HG02759 (cell line): ENCODE measurements around the gene SH2D1B.
"Not testable (repeated sequence)": the region's sequence is repeated elsewhere in the genome, so short reads cannot be mapped to it uniquely, and the experiment has no call there.

ENCODE experiments used
- ATAC-seq: cut with Tn5 transposase; IDR thresholded peaks from one replicate; pipeline ENCODE4 v1.9.1; 2021; ENCODE audit warnings: mild to moderate bottlenecking, moderate library complexity; ENCODE audit not compliant: unreplicated experiment

Gene SH2D1B, protein sequence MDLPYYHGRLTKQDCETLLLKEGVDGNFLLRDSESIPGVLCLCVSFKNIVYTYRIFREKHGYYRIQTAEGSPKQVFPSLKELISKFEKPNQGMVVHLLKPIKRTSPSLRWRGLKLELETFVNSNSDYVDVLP

DNA sequence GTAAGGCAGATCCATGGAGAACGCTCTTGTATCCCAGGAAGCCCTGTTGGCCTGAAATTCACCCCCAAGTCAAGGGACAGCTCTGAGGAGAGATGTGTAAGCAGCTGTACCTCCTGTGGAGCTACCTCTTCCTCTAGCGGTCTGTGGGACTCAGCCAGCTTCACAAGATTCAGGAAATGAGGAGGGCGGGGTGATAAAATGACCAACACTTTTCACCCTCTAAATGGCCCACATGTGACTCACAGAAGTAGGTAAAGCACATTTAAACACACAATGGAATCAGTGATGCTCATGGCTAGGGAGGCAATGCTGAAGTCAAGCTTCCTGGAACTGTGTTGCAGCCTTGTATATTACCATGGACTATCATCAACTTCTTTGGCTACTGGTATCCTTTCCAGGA, at the start of gene SH2D1B:
TSS of gene SH2D1B (minus strand) at position 135 of the 400 bp plus-strand sequence. CDS start at position 15, 120 bp downstream.
- no peak for ATAC-seq

DNA sequence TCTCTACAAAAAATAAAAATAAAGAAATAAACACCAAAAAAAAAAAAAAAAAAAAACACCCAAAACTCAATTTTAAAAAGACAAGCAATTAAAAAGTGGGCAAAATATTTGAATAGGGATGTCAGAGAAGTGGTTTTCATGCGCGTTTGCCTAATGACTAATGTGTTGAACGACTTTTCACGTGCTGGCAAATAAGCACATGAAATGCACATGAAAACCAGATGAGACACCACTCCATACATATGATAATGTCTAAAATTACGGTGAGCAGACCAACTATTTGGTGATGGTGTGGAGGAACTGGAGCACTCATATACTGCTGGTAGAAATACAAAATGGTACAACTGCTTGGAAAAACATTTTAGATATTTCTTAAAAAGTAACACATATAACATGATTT, 46.3 kb upstream of the SH2D1B start:
- ATAC-seq = no peak

GRCh38 chr1:162456323-162456722, 44.4 kb upstream of the SH2D1B start:
- no peak for ATAC-seq

DNA sequence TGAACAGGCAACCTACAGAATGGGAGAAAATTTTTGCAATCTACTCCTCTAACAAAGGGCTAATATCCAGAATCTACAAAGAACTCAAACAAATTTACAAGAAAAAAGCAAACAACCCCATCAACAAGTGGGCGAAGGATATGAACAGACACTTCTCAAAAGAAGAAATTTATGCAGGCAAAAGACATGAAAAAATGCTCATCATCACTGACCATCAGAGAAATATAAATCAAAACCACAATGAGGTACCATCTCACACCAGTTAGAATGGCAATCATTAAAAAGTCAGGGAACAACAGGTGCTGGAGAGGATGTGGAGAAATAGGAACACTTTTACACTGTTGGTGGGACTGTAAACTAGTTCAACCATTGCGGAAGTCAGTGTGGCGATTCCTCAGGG, 42.4 kb upstream of the SH2D1B start:
- not testable (repeated sequence) for ATAC-seq

- no peak for ATAC-seq
Observed at GRCh38 chr1:162446946-162447345, 35.0 kb upstream of the SH2D1B start.

GRCh38 chr1:162444903-162445302, 33.0 kb upstream of the SH2D1B start:
- ATAC-seq = no peak

DNA sequence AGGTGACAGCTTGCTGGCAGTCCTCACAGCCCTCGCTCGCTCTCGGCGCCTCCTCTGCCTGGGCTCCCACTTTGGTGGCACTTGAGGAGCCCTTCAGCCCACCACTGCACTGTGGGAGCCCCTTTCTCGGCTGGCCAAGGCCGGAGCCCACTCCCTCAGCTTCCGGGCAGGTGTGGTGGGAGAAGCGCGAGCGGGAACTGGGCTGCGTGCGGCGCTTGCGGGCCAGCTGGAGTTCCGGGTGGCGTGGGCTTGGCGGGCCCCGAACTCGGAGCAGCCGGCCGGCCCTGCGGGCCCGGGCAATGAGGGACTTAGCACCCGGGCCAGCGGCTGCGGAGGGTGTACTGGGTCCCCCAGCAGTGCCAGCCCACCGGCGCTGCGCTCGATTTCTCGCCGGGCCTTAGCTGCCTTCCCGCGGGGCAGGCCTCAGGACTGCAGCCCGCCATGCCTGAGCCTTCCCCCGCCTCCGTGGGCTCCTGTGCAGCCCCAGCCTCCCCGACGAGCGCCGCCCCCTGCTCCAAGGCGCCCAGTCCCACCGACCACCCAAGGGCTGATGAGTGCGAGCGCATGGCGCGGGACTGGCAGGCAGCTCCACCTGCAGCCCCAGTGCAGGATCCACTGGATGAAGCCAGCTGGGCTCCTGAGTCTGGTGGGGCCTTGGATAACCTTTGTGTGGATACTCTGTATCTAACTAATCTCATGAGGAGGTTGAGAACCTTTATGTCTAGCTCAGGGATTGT, 21.2 kb upstream of the SH2D1B start:
- ATAC-seq = not testable (repeated sequence)

DNA sequence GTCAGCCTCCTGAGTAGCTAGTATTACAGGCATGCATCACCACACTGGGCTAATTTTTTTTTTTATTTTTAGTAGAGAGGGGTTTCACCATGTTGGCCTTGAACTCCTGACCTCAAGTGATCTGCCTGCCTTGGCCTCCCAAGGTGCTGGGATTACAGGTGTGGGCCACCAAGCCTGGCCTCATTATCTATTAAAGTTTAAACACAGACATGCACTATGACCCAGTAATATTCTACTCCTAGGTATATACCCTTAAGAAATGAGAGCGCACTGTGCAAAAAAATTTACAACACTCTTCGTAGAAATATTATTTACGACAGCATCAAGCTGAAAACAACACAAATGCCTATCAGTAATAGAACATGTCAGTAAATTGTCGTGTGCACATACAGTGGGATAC, 18.6 kb upstream of the SH2D1B start:
- ATAC-seq = no peak

GRCh38 chr1:162422662-162423375, 10.9 kb upstream of the SH2D1B start:
- ATAC-seq = no peak

DNA sequence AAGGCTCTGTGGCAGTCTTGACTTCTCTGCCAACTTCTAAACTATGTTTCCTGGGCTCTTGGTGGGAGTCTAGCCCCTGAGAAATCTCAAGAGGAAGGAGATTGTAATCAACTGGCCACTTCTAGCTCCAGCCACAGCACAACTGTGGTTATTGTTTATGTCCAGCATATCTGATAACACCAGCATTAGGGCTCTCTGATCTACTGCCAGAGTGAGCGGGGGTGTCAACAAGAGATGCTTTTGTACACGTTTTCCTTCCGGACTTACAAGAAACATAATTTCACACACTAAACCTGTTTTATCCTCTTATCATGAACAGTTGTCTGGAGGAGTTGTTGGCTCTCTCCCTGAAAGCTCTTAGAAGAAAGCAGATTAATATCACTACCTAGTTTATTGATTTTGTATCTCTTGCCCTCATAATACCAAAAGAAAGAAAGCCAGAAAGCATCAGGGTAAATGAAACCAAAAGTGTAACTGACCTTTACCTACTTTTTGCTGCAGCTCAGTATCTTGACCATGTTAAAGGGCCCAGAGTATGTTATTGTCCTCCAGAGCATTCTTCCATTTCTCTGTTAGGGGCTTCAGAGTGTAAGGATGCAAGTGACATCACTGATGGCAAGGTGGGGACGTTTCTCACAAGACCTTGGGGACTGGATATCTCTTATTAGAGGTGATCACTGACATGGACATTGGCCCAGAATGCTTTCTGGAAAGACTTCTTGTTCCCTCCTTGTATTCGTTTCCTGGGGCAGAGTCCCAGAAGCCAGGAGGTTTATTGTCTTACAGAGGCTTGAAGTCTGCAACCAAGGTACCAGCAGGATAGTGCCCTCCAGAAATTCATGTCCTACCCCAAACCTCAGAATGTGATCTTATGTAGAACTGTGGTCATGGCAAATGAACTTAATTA, 9.6 kb upstream of the SH2D1B start:
- ATAC-seq = no peak

DNA sequence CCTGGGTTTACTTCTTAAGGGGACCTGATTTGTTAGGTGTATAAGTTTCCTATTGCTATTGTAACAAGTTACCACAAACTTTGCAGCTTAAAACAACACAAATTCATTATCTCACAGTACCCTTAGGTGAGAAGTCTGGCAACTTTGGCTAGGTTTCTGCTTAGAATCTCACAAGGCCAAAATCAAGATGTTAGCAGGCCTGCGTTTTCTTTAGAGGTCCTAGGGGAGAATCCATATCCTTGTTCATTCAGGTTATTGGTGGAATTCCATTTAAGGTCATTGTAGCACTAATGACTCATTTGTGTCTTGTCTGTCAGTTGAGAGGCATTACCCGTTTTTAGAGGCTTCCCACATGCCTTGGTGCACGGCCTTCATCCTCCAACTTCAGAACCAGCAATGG, 8.2 kb upstream of the SH2D1B start:
- ATAC-seq = no peak

DNA sequence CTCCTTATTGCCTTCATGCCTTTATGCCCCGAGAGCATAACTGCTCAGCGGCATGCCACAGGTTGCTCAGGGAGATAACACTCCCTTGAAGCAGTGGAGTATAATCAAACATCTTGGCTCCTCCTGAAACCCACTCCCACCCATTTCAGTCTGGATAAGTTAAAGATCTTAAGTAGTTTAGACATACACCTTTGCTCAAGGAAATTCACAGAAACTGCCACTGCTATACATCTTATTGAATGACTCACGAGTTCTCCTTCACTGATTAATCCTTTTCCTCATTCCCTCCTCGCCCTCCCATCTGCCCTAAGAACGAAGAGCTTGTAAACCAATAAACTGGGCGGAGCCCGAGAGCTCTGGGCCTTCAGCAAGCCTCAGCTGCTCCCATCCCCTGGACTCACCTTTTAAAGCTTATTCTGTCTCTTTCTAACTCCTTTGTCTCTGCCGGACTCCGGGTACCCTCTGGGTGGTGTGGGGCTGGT, 7.6 kb upstream of the SH2D1B start:
- ATAC-seq = not testable (repeated sequence)

DNA sequence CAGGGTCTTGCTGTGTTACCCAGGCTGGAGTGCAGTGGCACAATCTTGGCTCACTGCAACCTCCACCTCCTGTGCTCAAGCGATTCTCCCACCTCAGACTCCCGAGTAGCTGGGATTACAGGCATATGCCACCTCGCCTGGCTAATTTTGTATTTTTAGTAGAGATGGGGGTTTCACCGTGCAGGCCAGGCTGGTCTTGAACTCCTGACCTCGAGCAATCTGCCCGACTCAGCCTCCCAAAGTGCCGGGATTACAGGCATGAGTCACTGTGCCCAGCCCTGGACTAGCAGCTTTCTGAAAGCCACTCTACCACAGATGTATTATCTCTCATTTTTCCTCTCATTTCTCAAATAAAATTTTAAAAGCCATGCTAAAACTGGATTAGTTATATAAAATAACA, 6.6 kb upstream of the SH2D1B start:
- ATAC-seq = not testable (repeated sequence)

DNA sequence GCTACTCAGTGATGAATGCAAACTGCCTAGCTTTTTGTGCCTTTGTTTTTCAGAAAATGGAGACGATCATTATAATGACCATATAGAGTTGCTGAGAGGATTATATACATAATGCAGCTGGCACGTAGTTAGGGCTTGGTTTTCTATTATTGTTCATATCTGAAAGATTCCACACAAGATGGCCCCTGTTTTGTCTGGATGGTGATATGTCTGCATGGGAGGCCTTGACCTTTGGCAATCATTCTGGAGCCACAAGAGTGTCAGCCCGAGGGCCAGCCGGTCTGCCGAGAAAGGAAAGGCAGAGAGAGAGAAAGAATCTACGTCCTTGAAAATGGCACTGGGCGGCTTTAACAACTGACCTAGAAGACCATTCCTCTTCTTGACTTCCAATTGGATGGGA, 5.7 kb upstream of the SH2D1B start:
- ATAC-seq = no peak

DNA sequence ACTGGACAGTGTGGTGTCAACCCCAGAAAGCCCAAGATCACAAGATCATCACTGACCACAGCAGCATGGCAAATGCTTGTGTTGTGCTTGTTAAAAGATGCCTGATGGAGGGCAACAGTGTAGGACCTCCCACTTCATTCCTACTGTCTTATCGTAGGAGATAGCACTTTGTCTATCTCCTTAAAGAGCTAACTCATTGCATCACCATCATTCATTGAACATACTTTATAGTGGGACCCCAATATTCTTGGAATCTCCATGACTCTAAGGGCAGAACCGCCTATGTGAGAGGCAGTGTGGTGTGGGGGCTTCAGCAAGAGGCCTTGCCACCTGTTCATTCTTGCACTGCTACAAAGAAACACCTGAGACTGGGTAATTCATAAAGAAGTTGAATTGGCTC, 5.0 kb upstream of the SH2D1B start:
- ATAC-seq = no peak

DNA sequence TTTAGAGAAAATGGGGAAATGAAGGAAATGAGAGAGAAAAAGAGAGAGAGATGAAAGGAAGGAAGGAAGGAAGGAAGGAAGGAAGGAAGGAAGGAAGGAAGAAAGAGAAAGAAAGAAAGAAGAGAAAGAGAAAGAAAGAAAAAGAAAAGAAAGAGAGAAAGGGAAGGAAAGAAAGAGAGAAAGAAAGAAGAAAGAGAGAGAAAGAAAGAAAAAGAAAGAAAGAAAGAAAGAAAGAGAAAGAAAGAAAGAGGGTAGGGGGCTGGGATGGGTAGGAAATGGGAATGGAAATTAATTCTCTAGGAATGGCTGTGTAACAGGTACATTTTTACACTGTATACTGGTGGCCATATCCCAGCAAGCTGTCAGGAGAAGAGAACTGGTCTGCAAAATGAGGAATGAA, 4.3 kb upstream of the SH2D1B start:
- ATAC-seq = no peak

DNA sequence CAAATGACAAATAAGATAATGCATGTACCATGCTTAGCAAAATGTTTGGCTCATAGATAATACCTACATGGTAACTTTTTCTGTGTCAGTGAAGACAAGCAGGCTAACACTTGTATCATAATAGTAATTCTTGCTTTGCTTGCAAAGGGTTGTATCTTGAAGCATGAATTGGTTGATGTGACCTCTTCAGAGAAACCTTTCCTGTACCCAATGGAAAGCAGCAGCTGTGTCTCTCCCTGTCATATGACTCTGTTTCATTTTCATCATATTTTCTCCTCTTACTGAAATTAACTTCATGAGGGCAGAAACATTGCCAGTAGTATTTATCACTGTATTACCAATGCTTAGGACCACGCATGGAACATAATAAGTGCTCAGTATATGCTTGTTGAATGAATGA, 4.4 kb downstream of the SH2D1B start:
- no peak for ATAC-seq

GRCh38 chr1:162406811-162407210, 5.1 kb downstream of the SH2D1B start:
- ATAC-seq = no peak

DNA sequence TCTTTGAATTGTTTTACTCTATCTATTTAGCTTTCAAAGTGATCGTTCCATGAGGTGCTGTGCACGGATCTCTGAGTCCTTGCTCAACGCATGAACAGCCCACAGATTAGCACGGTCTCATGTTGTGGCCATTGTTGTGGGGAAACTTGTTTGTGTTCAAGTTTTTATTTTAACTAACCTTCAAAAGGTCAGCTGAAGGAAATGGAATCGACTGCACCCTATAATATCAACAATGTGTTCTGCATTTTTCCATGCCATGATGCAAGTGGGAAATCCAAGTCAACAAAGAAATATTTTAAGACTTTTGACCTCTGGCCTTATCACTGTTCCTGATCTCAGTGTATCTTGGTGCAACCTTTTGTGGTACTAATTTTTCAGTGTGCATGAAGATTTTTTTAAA, 6.1 kb downstream of the SH2D1B start:
- ATAC-seq = no peak

DNA sequence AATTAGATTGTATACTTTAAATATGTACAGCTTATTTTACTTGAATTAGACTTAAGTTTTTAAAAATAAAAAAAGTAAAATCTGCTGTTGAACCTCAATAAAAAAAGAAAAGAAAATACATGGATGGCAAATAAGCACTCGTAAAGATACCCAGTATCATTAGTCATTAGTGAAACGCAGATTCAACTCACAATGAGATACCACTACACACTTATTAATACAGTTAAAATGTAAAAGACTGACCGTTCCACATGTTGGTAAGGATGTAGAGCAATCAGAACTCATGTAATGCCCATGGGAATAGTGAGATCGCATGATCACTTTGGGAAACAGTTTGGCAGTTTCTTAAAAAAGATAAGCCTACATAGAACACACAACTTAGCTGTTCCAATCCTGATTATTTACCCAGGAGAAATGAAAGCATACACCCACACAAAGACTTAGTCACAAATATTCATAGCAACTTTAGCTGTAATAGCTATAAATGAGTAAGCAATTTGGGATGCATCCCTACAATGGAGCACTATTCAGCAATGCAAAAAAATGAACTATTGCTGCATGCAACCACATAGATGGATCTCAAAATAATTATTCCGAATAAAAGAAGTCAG, 7.3 kb downstream of the SH2D1B start:
- no peak for ATAC-seq
